SU-DHL-6 (cell line): Measurements from ENCODE around the gene UBAC2.

Source experiments
- CTCF ChIP-seq: fragments of 200-600 bp; sonication (generic); IDR thresholded peaks from one replicate; pipeline ENCODE4 v1.5.1; 2017; ENCODE audit warnings: antibody characterized with exemption, mild to moderate bottlenecking, low read length, moderate library complexity; ENCODE audit not compliant: insufficient read depth, poor library complexity, severe bottlenecking
- EZH2phosphoT487 ChIP-seq: fragments of 200-600 bp; sonication (generic), shearing (Covaris generic); conservative IDR thresholded peaks from 2 replicates; pipeline ENCODE4 v1.6.1; 2018; ENCODE audit warnings: mild to moderate bottlenecking, antibody characterized with exemption, low read length, moderate library complexity, mixed read lengths

- TF ChIP-seq CTCF (no peak), EZH2phosphoT487 (no peak)
Measured at GRCh38 chr13:99386495-99386894, 185.8 kb downstream of the UBAC2 start.
